ENCODE measurements around the gene SYNPO2.
"Not testable (repeated sequence)": the region's sequence is repeated elsewhere in the genome, so short reads cannot be mapped to it uniquely, and the experiment has no call there.

SYNPO2 gene

DNA sequence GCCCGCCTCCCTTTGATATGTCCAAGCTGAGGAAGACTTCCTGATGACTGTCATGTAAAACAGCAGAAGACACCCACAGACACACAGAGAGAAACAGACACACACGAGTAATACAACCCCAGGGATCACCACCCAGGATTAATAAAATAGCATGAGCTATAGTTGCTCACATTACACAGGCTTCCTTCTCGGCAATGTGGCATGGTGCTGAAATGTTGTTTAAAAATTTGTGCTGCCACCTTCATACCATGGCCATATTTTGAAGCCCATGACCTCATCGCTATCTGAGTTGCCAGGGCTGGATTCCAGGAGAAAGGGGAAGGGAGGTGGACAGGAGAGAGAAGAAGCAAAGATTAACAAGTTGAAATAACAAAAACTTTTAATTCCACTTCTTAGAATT lies 111.7 kb downstream of the SYNPO2 start:
- DNase-seq (no peak), ATAC-seq (no peak)

DNA sequence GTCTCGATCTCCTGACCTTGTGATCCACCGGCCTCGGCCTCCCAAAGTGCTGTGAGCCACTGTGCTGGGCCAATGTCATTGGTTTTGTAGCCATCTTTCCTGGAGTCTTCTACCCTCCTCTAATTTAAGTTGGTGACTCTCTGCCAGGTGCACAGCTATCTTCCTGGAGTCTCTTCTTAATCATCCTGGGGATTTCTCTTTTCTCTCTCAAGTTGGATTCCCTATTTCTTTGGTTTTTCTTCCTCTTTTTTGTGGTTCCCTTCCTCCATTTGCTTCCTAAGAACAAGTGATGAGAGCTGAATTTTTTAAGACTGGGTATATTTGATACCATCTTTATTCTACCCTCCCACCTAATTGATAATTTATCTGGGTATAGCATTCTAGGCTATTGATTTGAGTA lies 113.8 kb downstream of the SYNPO2 start:
- DNase-seq (no peak), ATAC-seq (no peak)

DNA sequence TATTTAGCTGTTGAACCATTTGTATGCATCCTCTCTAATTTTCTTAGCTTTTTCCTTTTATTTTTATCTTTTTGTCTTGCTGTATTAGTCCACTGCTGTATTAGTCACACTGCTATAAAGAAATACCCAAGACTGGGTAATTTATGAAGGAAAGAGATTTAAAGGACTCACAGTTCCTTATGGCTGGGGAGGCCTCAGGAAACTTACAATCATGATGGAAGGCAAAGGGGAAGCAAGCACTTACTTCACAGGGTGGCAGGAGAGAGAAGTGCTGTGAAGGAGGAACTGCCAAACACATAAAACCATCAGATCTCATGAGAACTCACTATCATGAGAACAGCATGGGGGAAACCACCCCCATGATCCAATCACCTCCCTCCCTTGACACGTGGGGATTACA lies 114.3 kb downstream of the SYNPO2 start:
- not testable (repeated sequence) for DNase-seq

DNA sequence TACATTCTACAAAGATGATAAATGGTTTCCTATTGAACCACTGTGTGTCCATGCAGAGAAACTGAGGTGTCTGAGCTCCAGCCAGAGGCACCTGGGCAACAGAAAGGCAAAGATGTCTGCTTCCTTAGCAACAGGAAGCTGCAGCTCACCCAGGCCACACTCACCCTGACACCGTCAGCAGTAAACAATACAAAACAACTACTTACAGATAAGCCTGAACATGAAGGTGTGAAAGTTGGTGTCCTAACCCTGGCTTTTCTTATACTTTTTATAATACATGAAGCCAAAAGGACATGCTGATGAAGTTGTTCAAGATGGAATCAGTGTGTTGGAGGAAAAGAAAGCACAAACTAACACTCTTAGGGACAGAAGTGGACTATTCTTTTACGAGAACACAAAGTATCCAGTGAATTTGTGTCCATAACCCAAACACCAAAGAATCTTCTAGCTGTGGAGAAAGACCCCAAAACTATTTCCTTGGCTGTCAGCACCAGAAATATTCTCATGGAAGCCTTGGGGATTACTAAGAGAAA lies 117.3 kb downstream of the SYNPO2 start:
- ATAC-seq (no peak), DNase-seq (no peak)

More for the DNA sequence above, 114.3 kb downstream of the SYNPO2 start:
- ATAC-seq = not testable (repeated sequence)

DNA sequence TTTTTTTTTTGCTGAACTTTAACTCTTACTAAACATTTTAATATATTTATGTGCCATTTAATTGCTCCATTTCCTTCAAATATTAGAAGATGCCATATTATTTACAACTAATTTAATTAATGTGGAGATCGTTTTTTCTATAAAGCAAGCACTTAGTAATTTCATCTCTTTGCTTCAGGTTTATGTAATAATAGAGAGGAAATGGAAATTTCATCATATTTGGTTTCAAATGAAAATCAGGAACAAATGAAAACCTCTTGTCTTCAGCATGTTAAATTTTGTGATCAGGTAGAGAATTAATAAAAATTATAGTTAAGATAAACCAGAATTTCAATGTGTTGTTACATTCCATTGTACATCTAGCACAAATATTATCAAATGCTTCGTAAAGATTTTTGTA lies 120.1 kb downstream of the SYNPO2 start:
- ATAC-seq (no peak), DNase-seq (no peak)

DNA sequence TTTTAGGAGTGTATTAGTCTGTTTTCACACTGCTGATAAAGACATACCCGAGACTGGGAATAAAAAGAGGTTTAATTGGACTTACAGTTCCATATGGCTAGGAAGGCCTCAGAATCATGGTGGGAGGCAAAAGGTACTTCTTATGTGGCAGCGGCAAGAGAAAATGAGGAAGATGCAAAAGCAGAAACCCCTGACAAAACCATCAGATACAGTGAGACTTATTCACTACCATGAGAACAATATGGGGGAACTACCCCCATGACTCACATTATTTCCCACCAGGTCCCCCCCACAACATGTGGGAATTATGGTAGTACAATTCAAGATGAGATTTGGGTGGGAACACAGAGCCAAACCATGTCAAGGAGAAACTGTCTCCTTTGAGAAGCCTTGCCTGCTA lies 121.6 kb downstream of the SYNPO2 start:
- not testable (repeated sequence) for ATAC-seq, DNase-seq

DNA sequence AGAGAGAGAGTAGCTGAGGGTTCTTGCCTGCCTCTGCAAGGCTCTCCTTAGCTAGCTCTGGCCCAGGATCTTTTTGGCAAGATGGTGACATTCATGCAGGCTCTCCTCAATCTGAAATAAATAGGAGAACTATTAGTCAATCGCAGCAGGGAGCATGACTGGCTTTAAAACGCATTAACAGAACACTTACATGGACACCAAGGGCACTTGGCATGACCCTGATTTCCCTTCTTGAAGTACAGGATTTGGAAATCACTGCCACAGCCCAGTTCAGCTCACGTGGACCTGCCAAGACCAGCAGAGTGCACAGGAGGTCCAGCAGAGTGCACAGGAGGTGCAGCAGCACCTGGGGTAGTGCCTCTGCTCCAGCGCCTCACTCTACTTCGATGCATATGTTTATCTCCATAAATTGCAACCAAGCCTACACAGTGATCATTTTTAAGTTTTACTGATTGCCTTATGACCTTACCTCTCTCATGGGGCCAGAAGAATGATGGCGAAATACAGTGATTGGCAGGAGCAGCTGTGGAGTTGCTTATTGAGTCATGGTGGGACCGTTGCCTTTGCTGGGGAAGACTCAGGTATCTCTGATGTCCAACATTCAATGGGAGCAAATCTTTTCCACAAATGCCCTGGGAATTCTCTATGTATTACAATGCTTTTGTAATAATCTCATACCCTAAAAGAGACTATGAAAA lies 122.4 kb downstream of the SYNPO2 start:
- ATAC-seq = no peak
- DNase-seq = no peak

DNA sequence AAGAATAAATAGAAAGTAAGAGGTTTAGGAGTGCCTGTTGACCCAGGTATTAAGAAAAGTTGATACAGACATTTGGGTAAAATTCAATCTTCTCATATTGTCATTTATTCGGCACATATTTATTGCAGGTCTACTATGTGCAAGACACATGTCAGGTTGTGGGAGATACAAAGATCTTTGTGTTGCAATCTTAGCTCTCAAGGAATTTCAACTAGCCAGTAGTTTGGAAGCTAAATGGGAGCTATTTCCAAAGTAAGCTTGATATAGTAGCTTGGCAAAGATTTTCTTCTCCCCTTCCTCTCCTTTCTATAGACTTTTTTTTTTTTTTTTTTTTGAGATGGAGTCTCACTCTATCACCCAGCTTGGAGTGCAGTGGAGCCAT lies 122.9 kb downstream of the SYNPO2 start:
- ATAC-seq = no peak

DNA sequence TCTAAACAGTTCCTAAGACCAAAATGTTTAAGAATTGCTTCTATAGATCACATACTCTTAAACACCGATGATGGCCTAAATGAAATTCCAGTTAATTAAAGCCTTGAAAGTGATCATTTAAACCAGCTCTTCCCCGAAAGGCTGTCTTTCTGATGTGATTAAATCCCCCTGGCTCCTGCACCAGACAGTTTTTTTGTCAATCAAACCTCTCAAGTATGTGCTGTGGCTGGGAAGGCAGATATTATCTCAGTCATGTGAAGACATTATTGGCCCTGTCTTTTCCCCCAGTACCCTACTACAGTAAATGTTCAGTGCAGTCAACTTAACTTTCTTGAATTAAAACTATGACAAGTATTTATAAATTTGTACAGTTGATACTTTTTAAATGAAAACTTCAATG lies 126.0 kb downstream of the SYNPO2 start:
- ATAC-seq = no peak
- no peak for DNase-seq

More for the DNA sequence above, 122.9 kb downstream of the SYNPO2 start:
- DNase-seq = no peak

DNA sequence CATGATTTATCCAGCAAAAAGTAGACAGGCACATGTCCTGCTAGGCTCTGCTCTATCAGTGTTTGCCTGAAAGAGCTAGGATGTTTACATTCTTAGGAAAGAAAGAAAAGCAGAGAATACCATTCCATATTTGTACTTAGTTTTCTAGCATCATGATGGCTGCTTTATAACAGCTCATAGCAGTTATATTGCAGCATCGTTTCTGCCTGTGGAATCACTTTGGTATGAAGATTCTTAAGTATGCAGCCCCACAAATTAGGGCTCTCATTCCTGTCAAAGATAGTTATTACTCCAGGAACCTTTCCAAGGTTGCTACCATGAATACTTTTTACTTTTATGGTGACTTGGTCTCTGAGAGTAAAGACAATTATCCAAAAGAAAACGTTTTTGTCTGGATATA lies 128.0 kb downstream of the SYNPO2 start:
- no peak for ATAC-seq
- DNase-seq = no peak

DNA sequence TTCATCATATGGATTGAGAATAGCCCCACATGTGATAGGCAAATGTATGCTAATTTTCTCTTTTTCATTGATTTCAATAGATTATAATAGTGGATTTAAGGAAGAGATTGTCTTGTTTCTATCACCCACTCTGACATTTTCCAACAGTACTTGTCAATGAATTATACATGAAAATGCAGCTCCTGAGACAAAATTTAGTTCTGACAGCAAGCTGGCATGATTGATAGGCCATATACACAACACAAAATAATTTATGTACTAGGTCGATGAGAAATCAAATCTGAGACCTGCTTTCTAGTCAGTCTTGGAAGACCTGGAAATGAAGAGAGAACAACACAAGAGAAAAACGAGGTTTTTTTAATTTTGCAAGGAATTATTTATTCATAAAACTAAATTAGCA lies 129.0 kb downstream of the SYNPO2 start:
- DNase-seq = no peak
- ATAC-seq = no peak

DNA sequence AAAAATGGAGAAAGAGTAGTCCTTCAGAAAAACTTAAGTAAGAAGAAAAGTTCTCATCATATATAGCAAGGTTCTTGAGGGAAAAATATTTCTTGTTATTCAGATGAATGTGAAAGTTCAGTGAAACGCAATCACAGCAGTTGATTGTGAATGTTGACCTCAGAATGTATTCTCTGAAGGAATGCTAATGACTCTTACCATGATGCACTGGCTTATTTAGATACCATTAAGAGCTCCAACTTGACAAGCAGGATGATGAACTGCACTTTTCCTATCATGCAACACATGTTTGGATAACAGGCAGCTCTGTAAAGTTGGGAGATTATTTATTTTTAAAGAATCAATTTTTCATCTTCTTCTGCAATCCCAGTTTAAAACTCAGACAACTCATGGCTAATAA lies 131.5 kb downstream of the SYNPO2 start:
- ATAC-seq (no peak), DNase-seq (no peak)

DNA sequence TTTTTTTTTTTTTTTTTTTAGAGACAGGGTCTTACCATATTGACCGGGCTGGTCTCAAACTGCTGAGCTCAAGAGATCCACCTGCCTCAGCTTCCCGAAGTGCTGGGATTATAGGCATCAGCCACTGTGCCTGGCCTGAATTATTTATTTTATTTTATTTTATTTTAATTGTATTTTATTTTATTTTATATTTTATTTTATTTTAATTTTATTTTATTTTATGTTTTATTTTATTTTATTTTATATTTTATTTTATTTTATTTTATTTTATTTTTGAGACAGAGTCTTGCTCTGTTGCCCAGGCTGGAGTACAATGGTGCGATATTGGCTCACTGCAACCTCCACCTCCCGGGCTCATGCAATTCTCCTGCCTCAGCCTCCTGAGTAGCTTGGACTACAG lies 133.9 kb downstream of the SYNPO2 start:
- not testable (repeated sequence) for ATAC-seq, DNase-seq

DNA sequence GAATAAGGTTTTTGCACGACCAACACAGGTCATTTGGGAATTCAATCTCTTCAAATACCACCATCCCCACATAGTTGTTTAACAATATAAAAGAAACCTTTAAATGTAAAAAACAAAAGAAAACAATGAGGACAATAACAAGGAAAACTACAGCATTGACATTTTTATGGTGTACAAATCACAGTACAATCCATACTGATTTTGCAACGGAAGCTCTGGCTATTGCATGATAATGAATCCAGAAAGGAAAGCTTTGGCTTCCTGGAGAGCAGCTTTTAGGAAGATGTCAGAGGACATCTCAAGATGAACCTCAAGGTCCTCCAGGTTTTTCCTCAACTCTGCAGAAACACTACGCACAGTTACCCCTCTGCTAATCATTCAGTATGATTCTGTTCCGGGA lies 135.4 kb downstream of the SYNPO2 start:
- DNase-seq (no peak), ATAC-seq (no peak)

DNA sequence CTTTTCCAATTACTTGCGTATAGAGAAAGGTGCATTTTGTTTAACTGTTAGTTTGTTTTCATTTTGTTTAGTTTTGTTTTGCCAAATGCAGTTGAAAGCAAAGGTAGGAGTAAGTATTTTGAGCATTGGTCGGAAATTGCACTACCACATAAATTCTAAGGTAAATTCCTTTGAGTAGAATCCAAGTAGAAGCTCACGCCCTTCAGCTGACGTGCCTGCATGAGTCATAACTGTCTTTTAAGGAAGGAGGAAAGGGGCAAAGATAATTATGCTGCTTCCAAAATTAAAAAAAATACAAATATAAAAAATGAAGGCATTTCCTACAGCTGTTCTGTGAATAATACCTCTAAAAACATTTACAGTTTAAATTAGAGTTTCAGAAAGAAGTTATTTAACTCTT lies 136.8 kb downstream of the SYNPO2 start:
- ATAC-seq (no peak), DNase-seq (no peak)

DNA sequence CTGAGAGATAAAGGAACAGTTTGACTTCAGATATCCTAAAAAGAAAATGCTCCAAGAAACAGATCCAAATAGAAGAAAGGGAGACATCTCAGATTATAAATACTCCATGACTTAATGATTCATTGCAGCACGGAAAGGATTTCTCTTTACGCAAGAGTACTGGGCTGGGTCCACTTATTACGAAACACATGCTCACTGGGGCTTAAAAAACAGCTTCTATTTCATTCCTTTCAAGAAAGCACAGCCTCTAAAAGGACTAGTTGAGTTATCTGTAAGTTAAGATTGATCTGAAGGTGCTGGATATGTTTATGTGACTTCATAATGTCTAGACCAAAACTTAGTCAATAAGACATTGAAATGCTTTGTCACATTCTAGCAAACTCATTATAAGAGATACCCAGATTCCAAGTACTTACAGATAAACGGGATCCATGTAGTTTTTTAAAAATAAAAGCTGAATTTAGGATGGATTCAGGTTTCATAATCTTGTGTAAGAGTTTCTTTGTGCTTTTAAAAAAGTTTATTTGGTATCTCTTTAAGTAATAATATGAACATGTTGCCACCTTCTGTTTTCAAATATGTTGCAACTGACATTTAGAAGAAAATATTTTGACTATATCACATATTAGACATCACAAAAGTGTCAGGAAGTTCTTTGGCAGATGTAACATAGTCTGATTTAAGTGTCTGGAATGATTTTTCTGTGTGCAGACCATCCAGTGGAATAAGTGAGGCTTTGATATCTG lies 137.4 kb downstream of the SYNPO2 start:
- DNase-seq (no peak), ATAC-seq (no peak)

DNA sequence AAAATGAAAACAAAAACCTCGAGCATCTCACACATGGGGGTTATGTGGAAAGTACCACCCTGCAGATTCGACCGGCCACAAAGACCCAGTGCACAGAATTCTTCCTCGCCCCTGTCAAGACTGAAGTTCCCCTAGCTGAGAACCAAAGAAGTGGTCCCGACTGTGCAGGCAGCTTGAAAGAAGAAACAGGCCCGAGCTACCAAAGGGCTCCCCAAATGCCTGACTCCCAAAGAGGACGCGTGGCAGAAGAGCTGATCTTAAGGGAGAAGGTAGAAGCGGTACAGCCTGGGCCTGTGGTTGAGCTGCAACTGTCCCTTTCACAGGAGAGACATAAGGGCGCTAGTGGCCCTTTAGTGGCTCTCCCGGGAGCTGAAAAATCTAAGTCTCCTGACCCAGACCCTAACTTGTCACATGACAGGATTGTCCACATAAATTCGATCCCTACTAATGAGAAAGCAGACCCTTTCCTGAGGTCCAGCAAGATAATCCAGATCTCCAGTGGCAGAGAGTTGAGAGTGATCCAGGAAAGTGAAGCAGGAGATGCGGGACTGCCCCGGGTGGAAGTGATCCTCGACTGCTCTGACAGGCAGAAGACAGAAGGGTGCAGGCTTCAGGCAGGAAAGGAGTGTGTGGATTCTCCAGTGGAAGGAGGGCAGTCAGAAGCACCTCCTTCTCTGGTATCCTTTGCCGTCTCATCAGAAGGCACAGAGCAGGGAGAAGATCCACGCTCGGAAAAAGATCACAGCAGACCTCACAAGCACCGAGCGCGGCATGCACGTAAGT lies 138.2 kb downstream of the SYNPO2 start:
- DNase-seq (no peak), ATAC-seq (no peak)

DNA sequence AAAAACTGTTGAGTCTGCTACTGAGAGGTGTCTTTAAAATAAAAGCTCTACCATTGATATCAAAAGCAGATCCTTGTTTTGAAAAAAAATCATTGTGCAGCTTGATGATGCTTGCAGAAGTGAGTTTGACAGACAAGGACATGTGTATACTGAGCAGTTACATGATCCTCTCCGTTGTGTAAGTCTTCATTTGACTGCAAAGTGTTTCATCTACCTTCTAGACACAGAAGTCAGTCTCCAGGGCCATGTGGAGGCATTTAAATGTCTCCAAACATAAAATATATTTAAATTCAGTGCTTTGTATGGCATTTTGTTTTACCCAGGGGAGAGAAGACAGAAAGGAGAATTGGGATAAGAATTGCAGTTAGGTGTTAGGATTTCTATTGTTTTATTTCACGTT lies 139.2 kb downstream of the SYNPO2 start:
- no peak for ATAC-seq
- no peak for DNase-seq

DNA sequence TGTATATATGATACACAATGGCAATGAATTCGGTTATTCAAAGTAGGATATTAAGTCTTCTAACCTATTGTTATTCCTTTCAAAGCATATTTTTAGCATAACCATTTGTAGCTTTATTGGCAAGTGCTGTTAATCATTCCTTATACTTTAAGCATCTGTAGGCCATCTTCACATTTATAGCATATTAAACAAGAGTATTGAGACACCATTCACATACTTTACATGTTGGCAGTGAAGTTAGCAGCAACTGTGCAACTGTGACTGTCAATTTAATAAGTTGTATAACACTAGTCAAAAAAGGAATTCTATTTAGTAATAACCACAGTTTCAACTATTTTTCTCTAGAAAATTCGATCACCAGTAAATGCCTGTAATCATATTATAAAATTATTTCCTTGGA lies 139.6 kb downstream of the SYNPO2 start:
- ATAC-seq = no peak
- no peak for DNase-seq

DNA sequence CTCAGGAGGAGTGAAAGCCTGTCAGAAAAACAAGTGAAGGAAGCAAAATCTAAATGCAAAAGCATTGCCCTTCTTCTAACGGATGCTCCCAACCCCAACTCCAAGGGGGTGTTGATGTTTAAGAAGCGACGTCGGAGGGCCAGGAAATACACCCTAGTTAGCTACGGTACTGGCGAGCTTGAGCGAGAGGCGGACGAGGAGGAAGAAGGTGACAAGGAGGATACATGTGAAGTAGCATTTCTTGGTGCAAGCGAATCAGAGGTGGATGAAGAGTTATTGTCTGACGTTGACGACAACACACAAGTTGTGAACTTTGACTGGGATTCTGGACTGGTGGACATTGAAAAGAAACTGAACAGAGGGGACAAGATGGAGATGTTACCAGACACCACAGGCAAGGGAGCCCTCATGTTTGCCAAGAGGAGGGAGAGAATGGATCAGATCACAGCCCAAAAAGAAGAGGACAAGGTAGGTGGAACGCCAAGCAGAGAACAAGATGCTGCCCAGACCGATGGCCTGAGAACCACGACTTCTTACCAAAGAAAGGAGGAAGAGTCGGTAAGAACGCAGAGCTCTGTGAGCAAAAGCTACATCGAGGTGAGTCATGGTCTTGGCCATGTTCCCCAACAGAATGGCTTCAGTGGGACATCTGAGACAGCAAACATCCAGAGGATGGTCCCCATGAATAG lies 141.3 kb downstream of the SYNPO2 start:
- ATAC-seq (no peak), DNase-seq (no peak)

DNA sequence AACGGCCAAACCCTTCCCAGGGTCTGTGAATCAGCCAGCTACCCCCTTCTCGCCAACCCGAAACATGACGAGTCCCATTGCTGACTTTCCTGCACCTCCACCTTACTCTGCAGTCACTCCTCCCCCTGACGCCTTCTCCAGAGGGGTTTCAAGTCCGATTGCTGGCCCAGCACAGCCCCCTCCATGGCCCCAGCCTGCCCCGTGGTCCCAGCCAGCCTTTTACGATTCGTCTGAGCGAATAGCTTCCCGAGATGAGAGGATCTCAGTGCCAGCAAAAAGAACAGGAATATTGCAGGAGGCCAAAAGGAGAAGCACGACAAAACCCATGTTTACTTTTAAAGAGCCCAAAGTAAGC lies 141.9 kb downstream of the SYNPO2 start:
- ATAC-seq (no peak), DNase-seq (no peak)

DNA sequence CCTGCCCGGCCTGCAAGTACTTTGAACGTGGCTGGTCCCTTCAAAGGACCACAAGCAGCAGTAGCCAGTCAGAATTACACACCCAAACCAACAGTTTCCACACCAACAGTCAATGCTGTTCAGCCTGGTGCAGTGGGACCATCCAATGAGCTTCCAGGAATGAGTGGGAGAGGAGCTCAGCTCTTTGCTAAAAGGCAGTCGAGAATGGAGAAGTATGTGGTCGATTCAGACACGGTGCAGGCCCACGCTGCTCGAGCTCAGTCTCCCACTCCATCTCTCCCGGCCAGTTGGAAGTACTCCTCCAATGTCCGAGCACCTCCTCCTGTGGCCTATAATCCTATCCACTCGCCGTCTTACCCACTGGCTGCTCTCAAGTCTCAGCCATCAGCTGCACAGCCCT lies 142.6 kb downstream of the SYNPO2 start:
- ATAC-seq = no peak
- no peak for DNase-seq
